Dendritic cell treated with granulocyte-macrophage colony-stimulating factor and Interleukin-4, amounts not matched to agents 40 ng/mL and 50 ng/mL, for 4 days (primary cell): ENCODE measurements around the gene ZNF865.

Source experiments
- H3K27ac Mint-ChIP-seq: one replicate; pipeline ENCODE4 v1.8.0; 2022; ENCODE audit warnings: mild to moderate bottlenecking, mixed read lengths
- H3K27me3 Mint-ChIP-seq: one replicate; pipeline ENCODE4 v1.8.0; 2022; ENCODE audit warnings: mild to moderate bottlenecking, mixed read lengths
- H3K36me3 Mint-ChIP-seq: one replicate; pipeline ENCODE4 v1.8.0; 2022; ENCODE audit warnings: low read depth, mixed read lengths
- H3K4me1 Mint-ChIP-seq: one replicate; pipeline ENCODE4 v1.8.0; 2022; ENCODE audit warnings: low read depth, mixed read lengths
- H3K4me3 Mint-ChIP-seq: one replicate; pipeline ENCODE4 v1.8.0; 2022; ENCODE audit warnings: mild to moderate bottlenecking, moderate library complexity, mixed read lengths
- H3K9me3 Mint-ChIP-seq: one replicate; pipeline ENCODE4 v1.8.0; 2022; ENCODE audit warnings: mixed read lengths
- intact Hi-C: fragments of 100-400 bp; cut with micrococcal nuclease; formaldehyde crosslinking; loops from one replicate; pipeline ENCODE4 v1.15.0; 2022

The ZNF865 gene

GRCh38 chr19:55635856-55636440 lies 30.5 kb downstream of the ZNF865 start:
- H3K4me3 Mint-ChIP-seq: peak overlapping the region; percentile 100
- intact Hi-C loops: loop anchor here (5.0 kb wide), 1 partner anchor 39 kb away; the partner anchor contains the start of gene FIZ1
- H3K27ac Mint-ChIP-seq: peak overlapping the region; percentile 100
- H3K36me3 Mint-ChIP-seq: peaks cover 43% of the 10 kb centered on the region
- no peaks in the 10 kb centered on the region for H3K27me3 Mint-ChIP-seq
- no peaks in the 10 kb centered on the region for H3K9me3 Mint-ChIP-seq
- H3K4me1 Mint-ChIP-seq: peaks cover 63% of the 10 kb centered on the region

DNA sequence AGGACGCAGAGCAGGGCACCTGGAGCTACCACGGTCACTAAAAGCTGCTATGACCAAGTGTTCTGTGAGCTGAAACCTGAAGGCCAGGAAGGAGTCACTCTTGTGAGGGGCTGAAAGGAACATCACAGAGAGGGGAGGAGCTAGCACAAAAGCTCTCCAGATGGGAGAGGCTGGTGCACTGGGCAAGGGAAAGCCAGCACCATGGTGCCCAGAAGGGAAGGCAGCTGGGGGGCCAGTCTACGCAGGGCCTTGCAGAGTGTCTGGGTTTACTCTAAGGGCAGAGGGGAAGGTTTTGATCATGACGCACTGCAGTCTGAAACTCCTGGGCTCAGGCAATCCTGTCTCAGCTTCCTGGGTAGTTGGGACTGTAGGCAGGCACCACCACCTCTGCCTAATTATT lies 31.3 kb downstream of the ZNF865 start:
- H3K36me3 Mint-ChIP-seq: peaks cover 50% of the 10 kb centered on the region
- H3K4me3 Mint-ChIP-seq: peak overlapping the region; percentile 100
- H3K9me3 Mint-ChIP-seq: no peaks in the 10 kb centered on the region
- H3K27ac Mint-ChIP-seq: peak overlapping the region; percentile 100
- intact Hi-C loops: loop anchor here (5.0 kb wide), 1 partner anchor 39 kb away; the partner anchor contains the start of gene FIZ1
- H3K4me1 Mint-ChIP-seq: peaks cover 70% of the 10 kb centered on the region
- no peaks in the 10 kb centered on the region for H3K27me3 Mint-ChIP-seq

- Mint-ChIP-seq H3K27ac (peak overlapping the region; percentile 100), H3K9me3 (no peaks in the 10 kb centered on the region), H3K27me3 (no peaks in the 10 kb centered on the region), H3K4me3 (no peak overlapping the region), H3K4me1 (peaks cover 72% of the 10 kb centered on the region), H3K36me3 (peaks cover 50% of the 10 kb centered on the region)
- intact Hi-C loops: loop anchor here (5.0 kb wide), 1 partner anchor 40 kb away; the partner anchor contains the start of gene FIZ1
Measured at GRCh38 chr19:55637534-55637933, 32.1 kb downstream of the ZNF865 start.

DNA sequence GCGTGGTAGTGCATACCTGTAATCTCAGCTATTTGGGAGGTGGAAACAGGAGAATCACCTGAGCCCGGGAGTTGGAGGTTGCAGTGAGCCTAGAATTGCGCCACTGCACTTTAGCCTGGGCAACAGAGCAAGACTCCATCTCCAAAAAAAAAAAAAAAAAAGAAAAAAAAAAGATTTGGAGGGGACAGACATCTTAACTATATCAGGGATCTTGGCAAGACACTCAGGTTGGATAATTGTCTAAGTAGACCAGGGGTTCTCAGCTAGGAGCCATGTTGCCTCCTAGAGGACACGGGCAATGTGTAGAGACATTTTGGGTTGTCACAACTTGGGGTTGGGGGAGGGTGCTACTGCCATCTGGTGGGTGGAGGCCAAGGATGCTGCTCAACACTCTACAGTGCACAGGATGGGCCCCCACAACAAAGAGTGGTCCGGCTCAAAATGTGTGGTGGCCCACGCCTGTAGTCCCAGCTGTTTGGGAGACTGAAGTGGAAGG lies 33.5 kb downstream of the ZNF865 start:
- intact Hi-C loops: loop anchor here (5.0 kb wide), 1 partner anchor 42 kb away; the partner anchor contains the start of gene FIZ1
- no peak overlapping the region for H3K27ac Mint-ChIP-seq

GRCh38 chr19:55640043-55640576 lies 34.7 kb downstream of the ZNF865 start:
- H3K9me3 Mint-ChIP-seq: no peaks in the 10 kb centered on the region
- H3K4me3 Mint-ChIP-seq: peak overlapping the region; percentile 96
- intact Hi-C loops: loop anchor here (2.0 kb wide), 1 partner anchor 15 kb away; the partner anchor contains the start of gene U2AF2
- peaks cover 88% of the 10 kb centered on the region for H3K4me1 Mint-ChIP-seq
- H3K27ac Mint-ChIP-seq: peak overlapping the region; percentile 89
- no peaks in the 10 kb centered on the region for H3K27me3 Mint-ChIP-seq
- peaks cover 68% of the 10 kb centered on the region for H3K36me3 Mint-ChIP-seq

More for the DNA sequence above, 33.5 kb downstream of the ZNF865 start:
- no peaks in the 10 kb centered on the region for H3K27me3 Mint-ChIP-seq
- H3K4me1 Mint-ChIP-seq: peaks cover 83% of the 10 kb centered on the region
- no peaks in the 10 kb centered on the region for H3K9me3 Mint-ChIP-seq
- H3K36me3 Mint-ChIP-seq: peaks cover 62% of the 10 kb centered on the region
- H3K4me3 Mint-ChIP-seq: no peak overlapping the region

- peaks cover 87% of the 10 kb centered on the region for H3K4me1 Mint-ChIP-seq
- peak within 1 kb of the TSS; percentile 89 for H3K27ac Mint-ChIP-seq
- no peaks in the 10 kb centered on the region for H3K9me3 Mint-ChIP-seq
- intact Hi-C loops: loop anchor here (2.0 kb wide), 1 partner anchor 14 kb away; the partner anchor contains the start of gene U2AF2
- no peaks in the 10 kb centered on the region for H3K27me3 Mint-ChIP-seq
- peak within 1 kb of the TSS; percentile 96 for H3K4me3 Mint-ChIP-seq
- H3K36me3 Mint-ChIP-seq: peaks cover 68% of the 10 kb centered on the region
Measured at GRCh38 chr19:55640577-55641425, 35.4 kb downstream of the ZNF865 start, which contains the start of gene ZNF580. ZNF580 (plus strand) TSS chr19:55641002; CDS start chr19:55642509, 1,507 bp downstream.

DNA sequence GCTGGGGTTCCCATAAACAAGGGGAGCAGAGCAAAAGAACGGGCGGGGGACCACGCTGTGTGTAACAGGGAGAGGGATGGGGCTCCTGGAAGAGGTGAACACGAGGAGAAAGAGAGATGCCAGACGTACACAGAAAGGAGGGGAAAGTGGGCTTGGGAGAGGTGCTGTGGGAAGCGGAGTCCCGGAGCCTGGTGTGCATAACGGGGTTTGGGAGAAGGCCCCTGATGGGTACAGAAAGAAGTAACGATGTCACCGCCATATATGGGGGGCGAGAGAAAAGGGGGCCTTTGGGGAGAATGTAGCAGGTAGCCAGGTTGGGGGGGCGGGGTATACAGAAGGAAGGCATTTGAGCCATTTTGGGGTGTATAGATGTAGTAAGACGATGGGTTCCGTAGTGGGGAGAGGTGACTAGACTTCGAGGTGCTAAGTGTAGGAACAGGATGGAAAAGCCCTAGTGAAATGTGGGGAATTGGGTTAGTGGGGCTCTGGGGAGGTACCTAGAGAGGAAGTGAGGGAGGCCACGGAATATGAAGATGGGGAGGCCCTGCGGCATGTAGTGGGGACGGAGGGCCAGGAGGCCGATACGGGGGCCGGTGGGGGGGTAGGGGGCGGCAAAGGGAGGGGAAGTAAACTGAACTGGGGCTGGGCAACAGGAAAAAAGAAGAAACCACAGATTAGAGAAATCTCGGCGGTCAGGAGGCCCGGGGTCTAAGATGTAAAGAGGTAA lies 36.1 kb downstream of the ZNF865 start:
- Mint-ChIP-seq H3K36me3 (peaks cover 68% of the 10 kb centered on the region), H3K9me3 (no peaks in the 10 kb centered on the region), H3K4me1 (peaks cover 79% of the 10 kb centered on the region), H3K27me3 (no peaks in the 10 kb centered on the region), H3K27ac (peak overlapping the region; percentile 89), H3K4me3 (peak overlapping the region; percentile 96)
- intact Hi-C loops: loop anchor here (2.0 kb wide), 1 partner anchor 13 kb away; the partner anchor contains the start of gene U2AF2

GRCh38 chr19:55642153-55643002 lies 36.9 kb downstream of the ZNF865 start:
- Mint-ChIP-seq H3K4me3 (peak overlapping the region; percentile 96), H3K4me1 (peaks cover 77% of the 10 kb centered on the region), H3K27me3 (no peaks in the 10 kb centered on the region), H3K36me3 (peaks cover 63% of the 10 kb centered on the region), H3K27ac (peak overlapping the region; percentile 89), H3K9me3 (no peaks in the 10 kb centered on the region)
- intact Hi-C loops: no loop called here

DNA sequence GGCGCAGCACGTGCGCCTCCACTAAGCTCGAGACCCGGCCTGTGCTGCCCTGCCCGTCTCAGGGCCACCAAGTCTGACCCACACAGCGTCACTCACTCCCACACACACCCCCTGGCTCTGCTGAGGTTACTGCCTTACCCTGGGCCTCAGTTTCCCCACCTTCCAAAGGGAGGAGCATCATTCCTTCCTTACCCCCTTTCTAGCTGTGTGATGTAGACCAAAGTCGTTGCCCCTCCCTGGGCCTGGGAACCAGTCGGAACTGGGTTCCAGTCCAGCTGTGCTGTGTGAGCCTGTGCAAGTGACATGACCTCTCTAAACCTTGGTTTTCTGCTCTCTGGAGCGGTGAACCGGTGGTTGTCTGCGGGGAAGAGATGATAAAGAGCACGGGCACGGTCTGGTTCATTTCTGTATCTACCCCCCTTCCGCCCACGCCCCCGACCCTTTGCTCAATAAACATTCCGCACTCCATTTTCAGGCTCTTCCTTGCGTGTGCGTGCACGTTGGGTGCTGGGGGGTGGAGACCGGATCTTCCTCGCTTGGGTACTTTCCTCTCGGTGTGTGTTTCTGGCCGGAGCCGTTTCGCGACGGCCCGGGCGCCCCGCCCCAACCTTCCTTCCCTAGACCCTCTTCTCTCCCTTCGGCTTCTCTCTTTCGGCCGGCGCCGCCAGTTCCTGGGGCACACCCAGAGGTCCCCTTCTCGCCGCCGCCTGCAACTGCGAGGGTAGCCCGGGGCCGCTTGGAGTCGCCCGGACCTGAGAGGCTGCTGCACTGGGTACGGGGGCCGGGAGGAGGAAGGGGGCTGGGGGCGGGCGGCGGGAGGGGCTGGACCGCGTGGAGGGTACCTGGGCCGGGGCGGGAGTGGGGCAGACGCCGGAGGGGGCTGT lies 37.8 kb downstream of the ZNF865 start, which contains the start of gene ZNF581:
TSS of gene ZNF581 (plus strand) at position 647 of the 884 bp plus-strand sequence. CDS start 923 bp downstream, outside the sequence.
- intact Hi-C loops: no loop called here
- H3K4me3 Mint-ChIP-seq: peak within 1 kb of the TSS; percentile 96
- peaks cover 74% of the 10 kb centered on the region for H3K4me1 Mint-ChIP-seq
- peaks cover 55% of the 10 kb centered on the region for H3K36me3 Mint-ChIP-seq
- no peaks in the 10 kb centered on the region for H3K9me3 Mint-ChIP-seq
- H3K27ac Mint-ChIP-seq: peak within 1 kb of the TSS; percentile 89
- H3K27me3 Mint-ChIP-seq: no peaks in the 10 kb centered on the region

- Mint-ChIP-seq H3K4me3 (peak overlapping the region; percentile 96), H3K27ac (peak overlapping the region; percentile 89), H3K27me3 (peaks cover 3% of the 10 kb centered on the region), H3K4me1 (peaks cover 76% of the 10 kb centered on the region), H3K9me3 (no peaks in the 10 kb centered on the region), H3K36me3 (peaks cover 55% of the 10 kb centered on the region)
- intact Hi-C loops: no loop called here
Measured at GRCh38 chr19:55643887-55644176, 38.4 kb downstream of the ZNF865 start.

DNA sequence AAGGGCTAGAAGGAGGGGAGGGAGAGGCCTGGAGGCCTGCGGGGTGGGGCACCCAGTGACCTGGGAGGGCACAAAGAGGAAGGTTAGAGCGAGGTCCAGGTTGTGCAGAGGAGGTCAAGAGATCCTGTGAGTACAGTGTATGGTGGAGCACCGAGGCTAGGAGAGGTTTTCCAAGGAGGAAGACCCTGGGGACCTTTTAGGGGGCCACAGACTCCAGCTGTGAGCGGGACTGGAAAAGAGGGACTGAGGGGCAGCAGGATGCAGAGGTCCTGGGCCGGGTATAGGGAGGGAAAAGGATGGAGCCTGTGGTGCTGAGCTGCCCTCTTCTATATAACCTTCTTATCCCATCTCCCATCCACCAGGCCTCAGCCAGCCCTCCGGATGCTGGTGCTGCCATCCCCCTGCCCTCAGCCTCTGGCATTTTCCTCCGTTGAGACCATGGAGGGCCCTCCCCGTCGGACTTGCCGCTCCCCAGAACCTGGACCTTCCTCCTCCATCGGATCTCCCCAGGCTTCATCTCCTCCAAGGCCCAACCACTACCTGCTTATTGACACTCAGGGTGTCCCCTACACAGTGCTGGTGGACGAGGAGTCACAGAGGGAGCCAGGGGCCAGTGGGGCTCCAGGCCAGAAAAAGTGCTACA lies 38.9 kb downstream of the ZNF865 start:
- peak overlapping the region; percentile 96 for H3K4me3 Mint-ChIP-seq
- H3K36me3 Mint-ChIP-seq: peaks cover 57% of the 10 kb centered on the region
- H3K27me3 Mint-ChIP-seq: peaks cover 4% of the 10 kb centered on the region
- intact Hi-C loops: no loop called here
- H3K9me3 Mint-ChIP-seq: no peaks in the 10 kb centered on the region
- H3K27ac Mint-ChIP-seq: peak overlapping the region; percentile 89
- peaks cover 76% of the 10 kb centered on the region for H3K4me1 Mint-ChIP-seq
